Cardiac fibroblast (primary cell): ENCODE measurements around the gene SEMA6B.

ENCODE experiments used
- DNase-seq, 2 donors: peaks; one replicate each; pipeline versions ENCODE4 v3.0.0 to v3.0.0-alpha.2; 2010; ENCODE audit warnings: low read depth in 2 of 2
- H3K4me3 ChIP-seq, 2 donors: replicated peaks in 1 of 2; 1 replicate in 1 of 2; 2 replicates in 1 of 2; pipeline ENCODE4 v1.5.1; 2011; ENCODE audit warnings: low read depth in 2 of 2, low read length in 2 of 2, mild to moderate bottlenecking in 2 of 2, moderate library complexity in 1 of 2
- TF ChIP-seq, protein P1 (sequence below): IDR thresholded peaks from one replicate; pipeline ENCODE4 v1.5.1; 2011; ENCODE audit warnings: low read depth, mild to moderate bottlenecking, low read length, inconsistent platforms

SEMA6B gene

DNA sequence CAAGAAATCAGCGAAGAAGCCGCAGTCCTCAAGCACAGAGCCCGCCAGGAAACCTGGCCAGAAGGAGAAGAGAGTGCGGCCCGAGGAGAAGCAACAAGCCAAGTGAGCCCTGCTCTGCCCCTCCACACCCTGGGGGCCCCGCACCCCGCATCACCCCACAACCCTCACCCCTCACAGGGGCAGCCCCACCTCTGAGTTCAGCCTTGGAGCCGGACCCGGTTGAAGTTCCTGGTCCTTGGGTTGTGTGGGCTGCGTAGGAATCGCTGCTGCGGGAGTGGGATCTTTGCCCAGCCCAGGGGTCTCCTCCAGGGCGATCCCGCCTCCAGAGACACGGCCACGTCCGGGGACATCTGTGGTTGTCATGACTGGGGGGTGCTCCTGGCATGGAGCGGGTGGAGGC lies 63.2 kb downstream of the SEMA6B start:
- TF ChIP-seq, protein P1, sequence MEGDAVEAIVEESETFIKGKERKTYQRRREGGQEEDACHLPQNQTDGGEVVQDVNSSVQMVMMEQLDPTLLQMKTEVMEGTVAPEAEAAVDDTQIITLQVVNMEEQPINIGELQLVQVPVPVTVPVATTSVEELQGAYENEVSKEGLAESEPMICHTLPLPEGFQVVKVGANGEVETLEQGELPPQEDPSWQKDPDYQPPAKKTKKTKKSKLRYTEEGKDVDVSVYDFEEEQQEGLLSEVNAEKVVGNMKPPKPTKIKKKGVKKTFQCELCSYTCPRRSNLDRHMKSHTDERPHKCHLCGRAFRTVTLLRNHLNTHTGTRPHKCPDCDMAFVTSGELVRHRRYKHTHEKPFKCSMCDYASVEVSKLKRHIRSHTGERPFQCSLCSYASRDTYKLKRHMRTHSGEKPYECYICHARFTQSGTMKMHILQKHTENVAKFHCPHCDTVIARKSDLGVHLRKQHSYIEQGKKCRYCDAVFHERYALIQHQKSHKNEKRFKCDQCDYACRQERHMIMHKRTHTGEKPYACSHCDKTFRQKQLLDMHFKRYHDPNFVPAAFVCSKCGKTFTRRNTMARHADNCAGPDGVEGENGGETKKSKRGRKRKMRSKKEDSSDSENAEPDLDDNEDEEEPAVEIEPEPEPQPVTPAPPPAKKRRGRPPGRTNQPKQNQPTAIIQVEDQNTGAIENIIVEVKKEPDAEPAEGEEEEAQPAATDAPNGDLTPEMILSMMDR = no peak
- H3K4me3 ChIP-seq = no peak overlapping the region
- no peak for DNase-seq

DNA sequence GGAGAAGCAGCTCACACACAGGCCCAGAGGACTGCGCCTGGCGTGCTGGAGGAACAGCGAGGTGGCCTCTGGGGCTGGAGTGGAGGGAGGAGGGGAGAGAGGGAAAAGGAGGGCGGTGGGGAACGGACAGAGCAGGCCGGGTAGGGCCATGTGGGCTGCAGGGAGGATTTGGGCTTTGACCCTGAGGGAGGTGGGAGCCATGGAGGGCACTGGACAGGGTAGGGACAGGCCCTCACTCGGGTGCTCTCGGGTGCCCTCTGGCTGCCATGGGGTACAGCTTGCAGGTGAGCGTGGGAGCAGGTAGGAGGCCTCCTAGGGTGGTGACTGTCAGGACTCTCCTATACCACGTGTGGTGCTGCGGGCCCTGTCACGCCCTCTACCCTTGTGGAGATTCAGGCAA lies 64.0 kb downstream of the SEMA6B start:
- DNase-seq = no peak
- no peak overlapping the region for H3K4me3 ChIP-seq
- TF ChIP-seq, protein P1 = no peak

GRCh38 chr19:4494691-4495064 lies 64.8 kb downstream of the SEMA6B start:
- DNase-seq = no peak
- TF ChIP-seq, protein P1 = no peak
- H3K4me3 ChIP-seq = no peak overlapping the region

DNA sequence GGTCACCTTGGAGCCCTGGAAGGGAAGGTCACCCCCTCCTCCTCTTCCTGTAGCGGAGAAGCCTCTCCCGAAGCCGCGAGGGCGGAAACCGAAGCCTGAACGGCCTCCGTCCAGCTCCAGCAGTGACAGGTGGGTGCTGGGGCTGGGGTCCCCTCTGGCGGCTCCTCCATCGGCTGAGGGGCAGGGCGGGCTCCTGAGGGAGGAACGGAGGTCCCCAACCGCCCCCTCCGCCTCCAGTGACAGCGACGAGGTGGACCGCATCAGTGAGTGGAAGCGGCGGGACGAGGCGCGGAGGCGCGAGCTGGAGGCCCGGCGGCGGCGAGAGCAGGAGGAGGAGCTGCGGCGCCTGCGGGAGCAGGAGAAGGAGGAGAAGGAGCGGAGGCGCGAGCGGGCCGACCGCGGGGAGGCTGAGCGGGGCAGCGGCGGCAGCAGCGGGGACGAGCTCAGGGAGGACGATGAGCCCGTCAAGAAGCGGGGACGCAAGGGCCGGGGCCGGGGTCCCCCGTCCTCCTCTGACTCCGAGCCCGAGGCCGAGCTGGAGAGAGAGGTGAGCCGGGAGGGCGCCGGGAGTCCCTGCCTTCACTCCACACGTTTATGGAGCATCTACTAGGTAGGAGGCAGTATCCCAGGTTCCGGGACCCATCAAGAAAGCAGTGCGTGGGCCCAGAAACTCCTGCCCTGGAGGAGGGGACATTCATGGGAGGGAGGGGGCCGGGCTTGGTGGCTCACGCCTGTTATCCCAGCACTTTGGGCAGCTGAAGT lies 65.4 kb downstream of the SEMA6B start:
- DNase-seq = no peak
- H3K4me3 ChIP-seq = no peak overlapping the region
- TF ChIP-seq, protein P1 = no peak

DNA sequence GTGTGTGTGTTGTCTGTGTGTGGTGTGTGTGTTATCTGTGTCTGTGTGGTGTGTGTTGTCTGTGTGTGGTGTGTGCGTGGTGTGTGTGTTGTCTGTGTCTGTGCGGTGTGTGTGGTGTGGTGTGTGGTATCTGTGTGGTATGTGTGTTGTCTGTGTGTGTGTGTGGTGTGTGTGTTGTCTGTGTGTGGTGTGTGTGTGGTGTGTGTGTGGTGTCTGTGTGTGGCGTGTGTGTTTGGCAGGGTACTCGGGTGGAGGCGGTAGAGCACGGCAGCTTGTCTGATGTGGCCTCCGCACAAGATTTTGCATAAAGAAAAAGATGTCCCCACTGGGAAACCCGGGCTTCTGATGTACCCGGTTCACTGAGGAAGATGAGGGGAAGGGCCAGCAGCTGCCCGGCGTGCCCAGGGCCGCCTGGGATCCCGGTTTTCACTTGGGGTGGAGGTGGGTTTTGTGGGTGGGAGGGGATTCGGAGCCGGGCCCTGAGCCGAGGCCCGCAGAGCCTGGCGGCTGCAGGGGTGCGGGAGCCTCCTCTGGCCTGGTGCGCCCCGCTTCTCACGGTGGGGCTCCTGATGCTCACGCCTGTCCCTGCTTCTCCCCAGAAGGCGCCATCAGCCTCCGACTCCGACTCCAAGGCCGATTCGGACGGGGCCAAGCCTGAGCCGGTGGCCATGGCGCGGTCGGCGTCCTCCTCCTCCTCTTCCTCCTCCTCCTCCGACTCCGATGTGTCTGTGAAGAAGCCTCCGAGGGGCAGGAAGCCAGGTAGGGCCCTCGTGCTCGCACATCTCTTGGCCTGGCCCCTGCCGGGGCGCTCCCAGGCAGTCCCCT lies 66.2 kb downstream of the SEMA6B start:
- H3K4me3 ChIP-seq = no peak overlapping the region
- no peak for DNase-seq
- TF ChIP-seq, protein P1 = no peak
